HG03432 (cell line): ENCODE measurements around the gene ABCB10.
"Not testable (repeated sequence)": the region's sequence is repeated elsewhere in the genome, so short reads cannot be mapped to it uniquely, and the experiment has no call there.

Source experiments
- ATAC-seq: cut with Tn5 transposase; IDR thresholded peaks from one replicate; pipeline ENCODE4 v1.9.1; 2021; ENCODE audit warnings: mild to moderate bottlenecking, moderate library complexity; ENCODE audit not compliant: unreplicated experiment

The ABCB10 gene

GRCh38 chr1:229539863-229540506, 18.5 kb downstream of the ABCB10 start:
- no peak for ATAC-seq

GRCh38 chr1:229538945-229539344, 19.6 kb downstream of the ABCB10 start:
- no peak for ATAC-seq

GRCh38 chr1:229537894-229538293, 20.6 kb downstream of the ABCB10 start:
- no peak for ATAC-seq

GRCh38 chr1:229536982-229537381, 21.5 kb downstream of the ABCB10 start:
- no peak for ATAC-seq

GRCh38 chr1:229535230-229535629, 23.3 kb downstream of the ABCB10 start:
- ATAC-seq = no peak

GRCh38 chr1:229531326-229531725, 27.2 kb downstream of the ABCB10 start:
- no peak for ATAC-seq

- ATAC-seq = no peak
Observed at GRCh38 chr1:229529639-229530038, 28.9 kb downstream of the ABCB10 start.

GRCh38 chr1:229526695-229527094, 31.8 kb downstream of the ABCB10 start:
- no peak for ATAC-seq

- no peak for ATAC-seq
Observed at GRCh38 chr1:229523052-229523451, 35.5 kb downstream of the ABCB10 start.

GRCh38 chr1:229514578-229515275, 43.8 kb downstream of the ABCB10 start:
- ATAC-seq = no peak

- not testable (repeated sequence) for ATAC-seq
Observed at GRCh38 chr1:229511625-229512024, 46.9 kb downstream of the ABCB10 start.

- not testable (repeated sequence) for ATAC-seq
Observed at GRCh38 chr1:229511201-229511600, 47.3 kb downstream of the ABCB10 start.

- ATAC-seq = no peak
Observed at GRCh38 chr1:229509576-229509975, 48.9 kb downstream of the ABCB10 start.

- ATAC-seq = no peak
Observed at GRCh38 chr1:229508823-229509337, 49.6 kb downstream of the ABCB10 start.

GRCh38 chr1:229507951-229508822, 50.3 kb downstream of the ABCB10 start, which contains the start of gene NUP133:
Gene NUP133, minus strand, starts transcription at chr1:229508341. Its CDS starts 92 bp downstream, at chr1:229508249.
- peak; percentile 96 for ATAC-seq

GRCh38 chr1:229507502-229507901, 51.0 kb downstream of the ABCB10 start:
- ATAC-seq = no peak

GRCh38 chr1:229506633-229507032, 51.9 kb downstream of the ABCB10 start:
- ATAC-seq = no peak

GRCh38 chr1:229495782-229496181, 62.7 kb downstream of the ABCB10 start:
- ATAC-seq = no peak

GRCh38 chr1:229487181-229487580, 71.3 kb downstream of the ABCB10 start:
- no peak for ATAC-seq

- ATAC-seq = no peak
Observed at GRCh38 chr1:229485318-229485717, 73.2 kb downstream of the ABCB10 start.

GRCh38 chr1:229482511-229482910, 76.0 kb downstream of the ABCB10 start:
- ATAC-seq = no peak
